K562 (cell line): Measurements from ENCODE around the gene RAB31. TPM values are rescaled to one million over a fixed set of nuclear protein-coding genes. Genes with fewer than 3 reads are reported as not detected.

Experiments
- BRF1 ChIP-seq: IDR thresholded peaks from 3 replicates; pipeline ENCODE4 v1.6.1; 2011; ENCODE audit warnings: borderline replicate concordance, mild to moderate bottlenecking; ENCODE audit not compliant: insufficient read length; ENCODE audit errors: extremely low read depth
- CBFB ChIP-seq: sonication (generic); formaldehyde crosslinking; IDR thresholded peaks from 2 replicates; pipeline ENCODE4 v1.4.0; 2020; ENCODE audit warnings: mild to moderate bottlenecking, missing genetic modification reagents
- KAT8 ChIP-seq: fragments of 450-650 bp; IDR thresholded peaks from 2 replicates; pipeline ENCODE4 v1.6.1; 2016; ENCODE audit warnings: low read depth, mild to moderate bottlenecking
- LARP7 ChIP-seq: fragments of 450-650 bp; IDR thresholded peaks from 2 replicates; pipeline ENCODE4 v1.6.1; 2016
- NR1H2 ChIP-seq: sonication (generic); formaldehyde crosslinking; IDR thresholded peaks from 2 replicates; pipeline ENCODE4 v1.4.0; 2020; ENCODE audit warnings: mild to moderate bottlenecking, missing genetic modification reagents
- RBM15 ChIP-seq: fragments of 200-400 bp; formaldehyde crosslinking; IDR thresholded peaks from 2 replicates; pipeline ENCODE4 v1.6.1; 2018; ENCODE audit warnings: mild to moderate bottlenecking, low read length, moderate library complexity; ENCODE audit not compliant: insufficient read depth
- RNF2 ChIP-seq: sonication (generic); IDR thresholded peaks from 2 replicates; pipeline ENCODE4 v1.6.1; 2016
- SMAD1 ChIP-seq: fragments of 150-350 bp; IDR thresholded peaks from 2 replicates; pipeline ENCODE4 v1.6.1; 2014; ENCODE audit warnings: low read length, low read depth; ENCODE audit not compliant: partially characterized antibody
- SRSF3 ChIP-seq: fragments of 200-400 bp; formaldehyde crosslinking; IDR thresholded peaks from 2 replicates; pipeline ENCODE4 v1.6.1; 2016; ENCODE audit warnings: mild to moderate bottlenecking, low read length, moderate library complexity; ENCODE audit not compliant: insufficient read depth
- TSC22D4 ChIP-seq: fragments of 450-650 bp; IDR thresholded peaks from 2 replicates; pipeline ENCODE4 v1.6.1; 2016; ENCODE audit warnings: missing genetic modification characterization, missing biosample characterization, control low read depth
- ZBTB5 ChIP-seq: fragments of 450-650 bp; IDR thresholded peaks from 2 replicates; pipeline ENCODE4 v1.6.1; 2017; ENCODE audit warnings: antibody characterized with exemption
- polyA plus RNA-seq, 8 experiments: library from polyadenylated mRNA; depleted of rRNA in 4 of 8; stranded (reverse) in 5 of 8; unstranded in 3 of 8; fragments of >200 nt; fragmentation: Nextera tagmentation in 2 of 8; fragmentation: Illumina TruSeq in 1 of 8; extraction: Ambion mirVana in 2 of 8; extraction: Trizol in 1 of 8; gene quantifications; 2 replicates each; pipeline versions ENCODE4 v1.2.1 to v1.2.3, GENCODE V29; 2011 to 2014; ENCODE audit warnings: inconsistent platforms in 1 of 8, missing spikeins in 1 of 8
- total RNA-seq, 7 experiments: library from RNA; depleted of rRNA in 6 of 7; stranded (reverse); fragments of >200 nt in 6 of 7; fragmentation: Illumina TruSeq in 2 of 7; extraction: Trizol in 2 of 7; gene quantifications; 2 replicates each; pipeline versions ENCODE4 v1.2.1 to v1.2.3, GENCODE V29; 2011 to 2021; ENCODE audit warnings: low replicate concordance in 1 of 7
- TF ChIP-seq, protein P1 (sequence below), 2 experiments: fragments of 450-650 bp in 1 of 2; sonication (generic) in 1 of 2; formaldehyde crosslinking in 1 of 2; IDR thresholded peaks; 2 replicates each; pipeline versions ENCODE4 v1.7.1 to v1.9.0; 2016 to 2022; ENCODE audit warnings: inconsistent platforms in 1 of 2, mild to moderate bottlenecking in 1 of 2, missing genetic modification reagents in 1 of 2
- TF ChIP-seq, protein P2 (sequence below): conservative IDR thresholded peaks from 2 replicates; pipeline ENCODE4 v1.6.1; 2011; ENCODE audit warnings: low read depth, mild to moderate bottlenecking, low read length; ENCODE audit not compliant: control insufficient read depth
- TF ChIP-seq, protein P3 (sequence below): fragments of 450-650 bp; formaldehyde crosslinking; IDR thresholded peaks from 2 replicates; pipeline ENCODE4 v1.4.0; 2020; ENCODE audit warnings: mild to moderate bottlenecking, mixed read lengths

The RAB31 gene
- total and polyA plus RNA-seq, 9 of the 15 experiments (the other 6 are each of a cell fraction or from before 2014, with no cell fraction given), result 20.7 to 70.4 (median 41.3) TPM

GRCh38 chr18:9825571-9826073, 117.5 kb downstream of the RAB31 start (continued):
- TF ChIP-seq, protein P1, sequence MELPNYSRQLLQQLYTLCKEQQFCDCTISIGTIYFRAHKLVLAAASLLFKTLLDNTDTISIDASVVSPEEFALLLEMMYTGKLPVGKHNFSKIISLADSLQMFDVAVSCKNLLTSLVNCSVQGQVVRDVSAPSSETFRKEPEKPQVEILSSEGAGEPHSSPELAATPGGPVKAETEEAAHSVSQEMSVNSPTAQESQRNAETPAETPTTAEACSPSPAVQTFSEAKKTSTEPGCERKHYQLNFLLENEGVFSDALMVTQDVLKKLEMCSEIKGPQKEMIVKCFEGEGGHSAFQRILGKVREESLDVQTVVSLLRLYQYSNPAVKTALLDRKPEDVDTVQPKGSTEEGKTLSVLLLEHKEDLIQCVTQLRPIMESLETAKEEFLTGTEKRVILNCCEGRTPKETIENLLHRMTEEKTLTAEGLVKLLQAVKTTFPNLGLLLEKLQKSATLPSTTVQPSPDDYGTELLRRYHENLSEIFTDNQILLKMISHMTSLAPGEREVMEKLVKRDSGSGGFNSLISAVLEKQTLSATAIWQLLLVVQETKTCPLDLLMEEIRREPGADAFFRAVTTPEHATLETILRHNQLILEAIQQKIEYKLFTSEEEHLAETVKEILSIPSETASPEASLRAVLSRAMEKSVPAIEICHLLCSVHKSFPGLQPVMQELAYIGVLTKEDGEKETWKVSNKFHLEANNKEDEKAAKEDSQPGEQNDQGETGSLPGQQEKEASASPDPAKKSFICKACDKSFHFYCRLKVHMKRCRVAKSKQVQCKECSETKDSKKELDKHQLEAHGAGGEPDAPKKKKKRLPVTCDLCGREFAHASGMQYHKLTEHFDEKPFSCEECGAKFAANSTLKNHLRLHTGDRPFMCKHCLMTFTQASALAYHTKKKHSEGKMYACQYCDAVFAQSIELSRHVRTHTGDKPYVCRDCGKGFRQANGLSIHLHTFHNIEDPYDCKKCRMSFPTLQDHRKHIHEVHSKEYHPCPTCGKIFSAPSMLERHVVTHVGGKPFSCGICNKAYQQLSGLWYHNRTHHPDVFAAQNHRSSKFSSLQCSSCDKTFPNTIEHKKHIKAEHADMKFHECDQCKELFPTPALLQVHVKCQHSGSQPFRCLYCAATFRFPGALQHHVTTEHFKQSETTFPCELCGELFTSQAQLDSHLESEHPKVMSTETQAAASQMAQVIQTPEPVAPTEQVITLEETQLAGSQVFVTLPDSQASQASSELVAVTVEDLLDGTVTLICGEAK (IDR thresholded peaks at IDR 0.05), result no peak
- TF ChIP-seq, protein P1 (CRISPR knock-in tag; IDR thresholded peaks at IDR 0.05), result no peak
- TF ChIP-seq BRF1, result no peak
- TF ChIP-seq KAT8, result no peak
- no peak for TF ChIP-seq LARP7
- peak; percentile 87 for TF ChIP-seq RNF2
- no peak for TF ChIP-seq NR1H2 (CRISPR knock-in tag)
- no peak for TF ChIP-seq CBFB (CRISPR knock-in tag)
- TF ChIP-seq ZBTB5, result peak; percentile 90
- no peak for TF ChIP-seq RBM15
- TF ChIP-seq, protein P2, sequence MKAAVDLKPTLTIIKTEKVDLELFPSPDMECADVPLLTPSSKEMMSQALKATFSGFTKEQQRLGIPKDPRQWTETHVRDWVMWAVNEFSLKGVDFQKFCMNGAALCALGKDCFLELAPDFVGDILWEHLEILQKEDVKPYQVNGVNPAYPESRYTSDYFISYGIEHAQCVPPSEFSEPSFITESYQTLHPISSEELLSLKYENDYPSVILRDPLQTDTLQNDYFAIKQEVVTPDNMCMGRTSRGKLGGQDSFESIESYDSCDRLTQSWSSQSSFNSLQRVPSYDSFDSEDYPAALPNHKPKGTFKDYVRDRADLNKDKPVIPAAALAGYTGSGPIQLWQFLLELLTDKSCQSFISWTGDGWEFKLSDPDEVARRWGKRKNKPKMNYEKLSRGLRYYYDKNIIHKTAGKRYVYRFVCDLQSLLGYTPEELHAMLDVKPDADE, result no peak
- TF ChIP-seq SMAD1, result peak; percentile 16
- TF ChIP-seq TSC22D4 (tag), result no peak
- TF ChIP-seq, protein P3, sequence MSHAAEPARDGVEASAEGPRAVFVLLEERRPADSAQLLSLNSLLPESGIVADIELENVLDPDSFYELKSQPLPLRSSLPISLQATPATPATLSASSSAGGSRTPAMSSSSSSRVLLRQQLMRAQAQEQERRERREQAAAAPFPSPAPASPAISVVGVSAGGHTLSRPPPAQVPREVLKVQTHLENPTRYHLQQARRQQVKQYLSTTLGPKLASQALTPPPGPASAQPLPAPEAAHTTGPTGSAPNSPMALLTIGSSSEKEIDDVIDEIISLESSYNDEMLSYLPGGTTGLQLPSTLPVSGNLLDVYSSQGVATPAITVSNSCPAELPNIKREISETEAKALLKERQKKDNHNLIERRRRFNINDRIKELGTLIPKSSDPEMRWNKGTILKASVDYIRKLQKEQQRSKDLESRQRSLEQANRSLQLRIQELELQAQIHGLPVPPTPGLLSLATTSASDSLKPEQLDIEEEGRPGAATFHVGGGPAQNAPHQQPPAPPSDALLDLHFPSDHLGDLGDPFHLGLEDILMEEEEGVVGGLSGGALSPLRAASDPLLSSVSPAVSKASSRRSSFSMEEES, result no peak
- TF ChIP-seq SRSF3, result no peak
